Upper lobe of left lung (tissue), 6 donors: ENCODE data around the gene BNC2. TPM values are rescaled to one million over a fixed set of nuclear protein-coding genes. Genes with fewer than 3 reads are reported as not detected.

Experiments
- ATAC-seq, 2 donors: fragments of 200-7000 bp; cut with Tn5 transposase; one replicate each; pipeline ENCODE4 v1.9.1; 2022; ENCODE audit warnings: mild to moderate bottlenecking in 2 of 2, moderate library complexity in 2 of 2; ENCODE audit not compliant: low FRiP score in 2 of 2
- DNase-seq, 2 donors: peaks; one replicate each; pipeline ENCODE4 v3.0.0-alpha.2; 2019 to 2020
- H3K27ac ChIP-seq, 4 donors: fragments of 200-600 bp; sonication (generic); one replicate each; pipeline ENCODE4 v1.5.1; 2016 to 2019
- H3K27me3 ChIP-seq, 4 donors: fragments of 200-600 bp; sonication (generic); one replicate each; pipeline ENCODE4 v1.5.1; 2017 to 2019
- H3K36me3 ChIP-seq, 4 donors: fragments of 200-600 bp; sonication (generic); one replicate each; pipeline ENCODE4 v1.5.1; 2016 to 2019
- H3K4me1 ChIP-seq, 4 donors: fragments of 200-600 bp; sonication (generic); one replicate each; pipeline ENCODE4 v1.5.1; 2018 to 2019
- H3K4me3 ChIP-seq, 4 donors: fragments of 200-600 bp; sonication (generic); one replicate each; pipeline ENCODE4 v1.5.1; 2017 to 2019; ENCODE audit warnings: mild to moderate bottlenecking in 2 of 4, moderate library complexity in 1 of 4
- H3K9me3 ChIP-seq, 4 donors: fragments of 200-600 bp; sonication (generic); one replicate each; pipeline ENCODE4 v1.5.1; 2018 to 2019
- EP300 ChIP-seq, 4 donors: sonication (generic); formaldehyde crosslinking; IDR thresholded peaks; one replicate each; pipeline ENCODE4 v1.5.1; 2017; ENCODE audit warnings: antibody characterized with exemption in 4 of 4, control low read depth in 2 of 4
- POLR2A ChIP-seq, 4 donors: fragments of 450-650 bp; IDR thresholded peaks; one replicate each; pipeline ENCODE4 v1.5.1; 2016 to 2017; ENCODE audit warnings: antibody characterized with exemption in 4 of 4, mild to moderate bottlenecking in 2 of 4
- POLR2AphosphoS5 ChIP-seq, 2 donors: sonication (generic); formaldehyde crosslinking; IDR thresholded peaks; one replicate each; pipeline ENCODE4 v1.5.1; 2017; ENCODE audit warnings: antibody characterized with exemption in 2 of 2
- WGBS, 2 donors: methylation state at CpG; one replicate each; pipeline ENCODE4 v1.1.5; 2017 to 2018; 5-methylcytosine and 5-hydroxymethylcytosine counted together
- total RNA-seq, 6 donors: library from RNA; depleted of rRNA in 4 of 6; stranded (reverse); fragments of >200 nt in 4 of 6; gene quantifications; one replicate each; pipeline versions ENCODE4 v1.1.0 to v1.2.1, GENCODE V29; 2016 to 2021
- TF ChIP-seq, protein P1 (sequence below), 6 experiments: fragments of 450-650 bp in 4 of 6; fragments of 200-600 bp in 2 of 6; sonication (generic) in 2 of 6; IDR thresholded peaks; one replicate each; pipeline ENCODE4 v1.5.1; 2016 to 2019; ENCODE audit warnings: antibody characterized with exemption in 6 of 6
- donor health status: DM: no; HTN: no; CAD: no; lungs with moderate emphysema.
- donor health status: DM: no; HTN: yes; CAD: no; lungs with severe emphysema.

The BNC2 gene
- total RNA-seq, 6 donors from 2014 or later = 4.6 to 21.7 (median 10.7) TPM

DNA sequence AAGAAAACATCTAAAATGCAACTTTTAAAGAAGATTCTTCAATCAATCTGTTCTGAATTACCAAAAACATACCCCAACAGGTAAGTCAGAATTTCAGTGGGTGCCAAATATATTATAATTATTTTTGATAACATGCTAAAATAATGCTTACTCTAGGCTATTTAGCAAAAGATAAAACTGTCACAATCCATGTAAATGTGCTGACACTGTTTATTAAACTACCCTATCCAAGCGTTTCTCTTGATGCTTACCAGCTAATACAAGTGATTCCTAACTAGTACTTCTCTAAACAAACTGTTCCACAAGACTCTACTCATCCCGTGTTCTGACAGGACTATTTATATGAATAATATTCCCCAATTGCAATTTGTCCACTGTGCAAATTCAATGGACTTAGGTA is 236.7 kb downstream of the BNC2 start:
- no peak overlapping the region for H3K4me3 ChIP-seq
- ATAC-seq = no peak
- H3K4me1 ChIP-seq = no peaks in the 10 kb centered on the region
- 69 to 72% methylated on average over 2 of the region's 2 CpGs for WGBS, 2 donors
- H3K27ac ChIP-seq = no peak overlapping the region
- DNase-seq = no peak
- no peaks in the 10 kb centered on the region for H3K27me3 ChIP-seq
- no peaks in the 10 kb centered on the region for H3K36me3 ChIP-seq
- TF ChIP-seq POLR2A (IDR thresholded peaks at IDR 0.05) = no peak
- TF ChIP-seq, protein P1, sequence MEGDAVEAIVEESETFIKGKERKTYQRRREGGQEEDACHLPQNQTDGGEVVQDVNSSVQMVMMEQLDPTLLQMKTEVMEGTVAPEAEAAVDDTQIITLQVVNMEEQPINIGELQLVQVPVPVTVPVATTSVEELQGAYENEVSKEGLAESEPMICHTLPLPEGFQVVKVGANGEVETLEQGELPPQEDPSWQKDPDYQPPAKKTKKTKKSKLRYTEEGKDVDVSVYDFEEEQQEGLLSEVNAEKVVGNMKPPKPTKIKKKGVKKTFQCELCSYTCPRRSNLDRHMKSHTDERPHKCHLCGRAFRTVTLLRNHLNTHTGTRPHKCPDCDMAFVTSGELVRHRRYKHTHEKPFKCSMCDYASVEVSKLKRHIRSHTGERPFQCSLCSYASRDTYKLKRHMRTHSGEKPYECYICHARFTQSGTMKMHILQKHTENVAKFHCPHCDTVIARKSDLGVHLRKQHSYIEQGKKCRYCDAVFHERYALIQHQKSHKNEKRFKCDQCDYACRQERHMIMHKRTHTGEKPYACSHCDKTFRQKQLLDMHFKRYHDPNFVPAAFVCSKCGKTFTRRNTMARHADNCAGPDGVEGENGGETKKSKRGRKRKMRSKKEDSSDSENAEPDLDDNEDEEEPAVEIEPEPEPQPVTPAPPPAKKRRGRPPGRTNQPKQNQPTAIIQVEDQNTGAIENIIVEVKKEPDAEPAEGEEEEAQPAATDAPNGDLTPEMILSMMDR (IDR thresholded peaks at IDR 0.05) = no peak
- TF ChIP-seq POLR2AphosphoS5 (IDR thresholded peaks at IDR 0.05) = no peak
- TF ChIP-seq EP300 (IDR thresholded peaks at IDR 0.05) = no peak
- H3K9me3 ChIP-seq = no peaks in the 10 kb centered on the region

DNA sequence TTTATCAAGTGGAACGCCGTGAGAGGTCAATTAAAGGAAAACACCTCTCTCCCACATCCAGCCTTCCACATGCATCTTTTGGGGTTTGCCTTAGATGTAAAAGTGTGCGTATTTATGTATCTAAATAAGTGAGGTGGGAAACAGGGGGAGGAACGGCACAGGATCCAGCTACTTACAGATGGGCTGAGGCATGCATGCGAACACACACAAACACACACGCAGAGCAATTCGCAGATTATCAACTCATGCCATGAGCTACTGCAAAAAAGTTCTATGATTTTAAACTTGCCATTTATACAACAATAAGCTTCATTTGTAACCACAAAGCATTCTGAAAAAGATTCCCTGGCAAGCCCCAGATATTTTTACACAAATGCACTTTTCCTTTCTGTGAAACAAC is 242.1 kb downstream of the BNC2 start:
- no peaks in the 10 kb centered on the region for H3K27me3 ChIP-seq
- TF ChIP-seq EP300 (IDR thresholded peaks at IDR 0.05) (no peak), POLR2AphosphoS5 (IDR thresholded peaks at IDR 0.05) (no peak), POLR2A (IDR thresholded peaks at IDR 0.05) (no peak)
- TF ChIP-seq, protein P1 (IDR thresholded peaks at IDR 0.05) = no peak
- H3K4me3 ChIP-seq = no peak overlapping the region
- peaks cover 0 to 8% (median 0%) of the 10 kb centered on the region in 4 donors for H3K4me1 ChIP-seq
- H3K27ac ChIP-seq = no peak overlapping the region
- whole genome bisulfite sequencing, 2 donors = 86 to 95% methylated on average over 7 of the region's 7 CpGs
- DNase-seq (no peak), ATAC-seq (no peak)
- H3K9me3 ChIP-seq = no peaks in the 10 kb centered on the region
- no peaks in the 10 kb centered on the region for H3K36me3 ChIP-seq

DNA sequence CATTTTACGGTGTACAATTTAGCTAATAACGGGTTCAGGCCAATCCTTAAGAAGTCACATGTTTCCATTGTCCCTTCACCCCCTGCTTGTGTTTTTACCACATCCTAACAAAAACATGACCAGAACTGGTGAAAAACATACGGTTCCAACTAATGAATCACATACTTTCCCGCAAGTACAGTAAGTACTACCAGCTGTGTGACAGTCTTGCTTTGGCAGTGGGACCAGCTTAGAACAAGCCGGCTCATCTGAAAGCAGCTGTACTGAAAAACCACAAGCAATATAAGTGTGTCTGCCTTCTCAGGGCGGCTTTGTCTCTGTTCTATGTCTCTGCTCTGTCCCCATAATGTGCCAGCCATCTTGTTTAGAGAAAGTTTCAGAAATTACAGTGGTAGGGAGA is 242.5 kb downstream of the BNC2 start:
- DNase-seq (no peak), ATAC-seq (peak; percentile 64 to 92)
- H3K9me3 ChIP-seq = no peaks in the 10 kb centered on the region
- H3K4me1 ChIP-seq = peaks cover 0 to 8% (median 0%) of the 10 kb centered on the region in 4 donors
- WGBS, 2 donors = 80 to 88% methylated on average over 6 of the region's 6 CpGs
- H3K36me3 ChIP-seq = no peaks in the 10 kb centered on the region
- TF ChIP-seq, protein P1 (IDR thresholded peaks at IDR 0.05) = no peak
- TF ChIP-seq POLR2A (IDR thresholded peaks at IDR 0.05) (no peak), EP300 (IDR thresholded peaks at IDR 0.05) (peak in 1 of 4 donors; percentile 8), POLR2AphosphoS5 (IDR thresholded peaks at IDR 0.05) (peak in 1 of 2 donors; percentile 83)
- H3K4me3 ChIP-seq = no peak overlapping the region
- no peak overlapping the region for H3K27ac ChIP-seq
- no peaks in the 10 kb centered on the region for H3K27me3 ChIP-seq

DNA sequence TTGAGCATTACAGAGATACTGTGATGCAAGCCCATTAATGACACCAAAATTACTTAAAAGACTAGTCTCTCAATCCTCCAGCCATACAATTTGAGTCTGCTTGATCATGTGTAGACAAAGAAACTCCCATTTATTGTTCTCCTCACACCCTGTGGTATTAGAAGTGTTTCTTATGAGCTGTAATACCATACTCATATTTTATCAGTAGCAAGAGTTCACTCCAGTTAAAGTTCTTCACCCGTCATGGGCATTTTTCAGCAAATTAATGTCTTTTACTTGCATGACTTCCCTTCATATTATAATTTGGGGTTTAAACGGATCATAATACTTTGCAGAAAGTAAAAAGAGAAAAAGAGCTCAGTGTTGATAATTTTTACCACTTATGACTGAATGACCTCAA is 242.9 kb downstream of the BNC2 start:
- H3K36me3 ChIP-seq = no peaks in the 10 kb centered on the region
- DNase-seq (no peak), ATAC-seq (no peak)
- 78 to 88% methylated on average over 2 of the region's 2 CpGs for WGBS, 2 donors
- no peaks in the 10 kb centered on the region for H3K9me3 ChIP-seq
- no peak overlapping the region for H3K4me3 ChIP-seq
- H3K27ac ChIP-seq = no peak overlapping the region
- peaks cover 0 to 8% (median 0%) of the 10 kb centered on the region in 4 donors for H3K4me1 ChIP-seq
- no peaks in the 10 kb centered on the region for H3K27me3 ChIP-seq
- TF ChIP-seq, protein P1 (IDR thresholded peaks at IDR 0.05) = no peak
- TF ChIP-seq EP300 (IDR thresholded peaks at IDR 0.05) (no peak), POLR2A (IDR thresholded peaks at IDR 0.05) (no peak), POLR2AphosphoS5 (IDR thresholded peaks at IDR 0.05) (no peak)

DNA sequence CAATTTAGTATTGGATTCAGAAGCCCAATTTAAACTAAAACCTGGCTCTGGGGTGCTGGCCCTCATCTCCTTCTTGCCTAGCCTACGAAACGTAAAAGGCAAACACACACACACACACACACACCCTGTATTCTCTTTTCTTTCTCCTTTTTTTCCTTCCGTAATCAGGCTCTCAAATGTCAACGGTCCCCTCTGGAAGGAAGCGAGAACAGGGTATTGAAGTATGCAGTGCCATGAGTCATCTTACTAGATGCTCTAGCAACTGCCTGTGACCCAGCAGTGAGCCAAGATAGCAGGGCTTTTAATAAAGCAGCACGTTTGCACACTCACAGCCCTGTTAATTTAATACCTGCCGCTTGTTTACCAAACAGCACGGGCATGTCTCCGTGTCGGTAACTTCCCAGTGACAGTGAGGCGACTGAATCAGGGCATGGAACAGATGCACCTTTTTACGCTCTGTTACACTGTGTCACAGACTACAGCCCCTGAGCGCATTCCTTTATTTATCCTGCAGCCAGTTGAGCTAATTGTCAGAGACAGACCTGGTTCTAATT is 243.8 kb downstream of the BNC2 start:
- peak; percentile 57 to 82 for ATAC-seq

More for the DNA sequence above, 243.8 kb downstream of the BNC2 start:
- Histone ChIP-seq H3K9me3 (no peaks in the 10 kb centered on the region), H3K36me3 (no peaks in the 10 kb centered on the region), H3K27me3 (no peaks in the 10 kb centered on the region), H3K27ac (no peak overlapping the region), H3K4me1 (peaks cover 0 to 8% (median 0%) of the 10 kb centered on the region in 4 donors), H3K4me3 (no peak overlapping the region)
- DNase-seq = no peak
- 60 to 70% methylated on average over 13 of the region's 13 CpGs for WGBS, 2 donors
- TF ChIP-seq, protein P1 (IDR thresholded peaks at IDR 0.05) = no peak
- TF ChIP-seq EP300 (IDR thresholded peaks at IDR 0.05) = no peak
- TF ChIP-seq POLR2A (IDR thresholded peaks at IDR 0.05) = no peak
- TF ChIP-seq POLR2AphosphoS5 (IDR thresholded peaks at IDR 0.05) = no peak
